PC-3 (cell line): ENCODE data around the gene LGALS3BP. TPM values are rescaled to one million over a fixed set of nuclear protein-coding genes. Genes with fewer than 3 reads are reported as not detected.
A peak's percentile ranks its signal among the peaks of the same experiment; 100 is the strongest.

ENCODE experiments used
- ATAC-seq: fragments of 200-7000 bp; cut with Tn5 transposase; 2 replicates; pipeline ENCODE4 v1.9.1; 2020; ENCODE audit warnings: mild to moderate bottlenecking, moderate library complexity
- BruUV-seq: library from RNA; stranded (reverse); fragments of 400-500 nt; replicated peaks from 2 replicates; lab custom pipeline; 2021; lab: Mats Ljungman, UMichigan
- CTCF ChIA-PET: fragments of 300-600 bp; sonication (Branson Sonifier 250); formaldehyde crosslinking; loops from one replicate; lab custom pipeline; 2022; ENCODE audit warnings: antibody characterized with exemption; lab: Charles Lee
- POLR2A ChIA-PET: fragments of 300-600 bp; sonication (Branson Sonifier 250); formaldehyde crosslinking; loops from one replicate; lab custom pipeline; 2022; ENCODE audit warnings: antibody characterized with exemption; ENCODE audit not compliant: unreplicated experiment; lab: Charles Lee
- DNase-seq: peaks from one replicate; pipeline ENCODE4 v3.0.0-alpha.2; 2015
- H2AFZ ChIP-seq: fragments of 300-600 bp; sonication (generic); 2 replicates; pipeline ENCODE4 v1.6.0; 2016; ENCODE audit warnings: antibody characterized with exemption, low read length
- H3F3A ChIP-seq: fragments of 300-600 bp; sonication (generic); one replicate; pipeline ENCODE4 v1.6.0; 2017; ENCODE audit warnings: antibody characterized with exemption, low read length, control low read depth, mild to moderate bottlenecking; ENCODE audit not compliant: unreplicated experiment
- H3K27ac ChIP-seq: fragments of 300-600 bp; sonication (generic); 2 replicates; pipeline ENCODE4 v1.5.1; 2016; ENCODE audit warnings: mild to moderate bottlenecking, low read length
- H3K27me3 ChIP-seq: fragments of 300-600 bp; sonication (generic); 2 replicates; pipeline ENCODE4 v1.6.1; 2016; ENCODE audit warnings: low read length, mixed read lengths
- H3K36me3 ChIP-seq: fragments of 300-600 bp; sonication (generic); 2 replicates; pipeline ENCODE4 v1.6.1; 2016; ENCODE audit warnings: low read depth, mixed run types, low read length, mixed read lengths
- H3K4me1 ChIP-seq: fragments of 300-600 bp; sonication (generic); 2 replicates; pipeline ENCODE4 v1.5.1; 2016; ENCODE audit warnings: low read length; ENCODE audit not compliant: insufficient read depth
- H3K4me2 ChIP-seq: fragments of 300-600 bp; sonication (generic); 2 replicates; pipeline ENCODE4 v1.6.0; 2016; ENCODE audit warnings: low read length
- H3K4me3 ChIP-seq: fragments of 300-600 bp; sonication (generic); 2 replicates; pipeline ENCODE4 v1.5.1; 2016; ENCODE audit warnings: mild to moderate bottlenecking, low read length, mixed read lengths
- H3K79me2 ChIP-seq: fragments of 300-600 bp; sonication (generic); 2 replicates; pipeline ENCODE4 v1.6.1; 2017; ENCODE audit warnings: low read length, mixed read lengths
- H3K9ac ChIP-seq: fragments of 300-600 bp; sonication (generic); 2 replicates; pipeline ENCODE4 v1.6.0; 2016; ENCODE audit warnings: mild to moderate bottlenecking, low read length
- H3K9me2 ChIP-seq: fragments of 300-600 bp; sonication (generic); replicated peaks from 2 replicates; pipeline ENCODE4 v1.6.1; 2016; ENCODE audit warnings: mixed run types, low read length, mixed read lengths
- H3K9me3 ChIP-seq: fragments of 300-600 bp; sonication (generic); 2 replicates; pipeline ENCODE4 v1.6.1; 2016; ENCODE audit warnings: low read length, mixed read lengths
- H4K20me1 ChIP-seq: fragments of 300-600 bp; sonication (generic); 2 replicates; pipeline ENCODE4 v1.6.1; 2016; ENCODE audit warnings: low read length, mixed read lengths
- CTCF ChIP-seq: fragments of 300-600 bp; sonication (generic); conservative IDR thresholded peaks from 2 replicates; pipeline ENCODE4 v1.5.1; 2017; ENCODE audit warnings: antibody characterized with exemption, low read depth, mild to moderate bottlenecking, low read length
- EZH2 ChIP-seq: fragments of 300-600 bp; sonication (generic); IDR thresholded peaks from one replicate; pipeline ENCODE4 v1.6.1; 2017; ENCODE audit warnings: antibody characterized with exemption, mild to moderate bottlenecking, low read length; ENCODE audit not compliant: unreplicated experiment
- EZH2phosphoT487 ChIP-seq: fragments of 300-600 bp; sonication (generic); IDR thresholded peaks from 2 replicates; pipeline ENCODE4 v1.6.1; 2018; ENCODE audit warnings: mild to moderate bottlenecking, antibody characterized with exemption, low read length, borderline replicate concordance
- intact Hi-C: fragments of 100-400 bp; cut with micrococcal nuclease; formaldehyde crosslinking; loops from 2 replicates; pipeline ENCODE4 v1.9.0; 2023
- total RNA-seq: library from RNA; depleted of rRNA; stranded (reverse); fragments of >200 nt; gene quantifications from 2 replicates; pipeline ENCODE4 v1.2.3, GENCODE V29; 2014

The LGALS3BP gene
- total RNA-seq, 1 experiment from 2014 or later, result 72.4 TPM

GRCh38 chr17:78933959-78934568 lies 45.7 kb downstream of the LGALS3BP start:
- peak overlapping the region; percentile 89 for H3K27ac ChIP-seq
- H3K9me2 ChIP-seq, result no peaks in the 10 kb centered on the region
- TSS peak; percentile 59 for BruUV-seq
- no peaks in the 10 kb centered on the region for H3K27me3 ChIP-seq
- TF ChIP-seq CTCF, result no peak
- no peak for TF ChIP-seq EZH2phosphoT487
- no peak for TF ChIP-seq EZH2
- no peaks in the 10 kb centered on the region for H3K36me3 ChIP-seq
- H3F3A ChIP-seq, result no peaks in the 10 kb centered on the region
- ChIA-PET CTCF (interaction anchor here (0.7 kb wide), 1 partner anchor 68 kb away, joined by 3 read pairs; no protein-coding TSS in a partner anchor), POLR2A (no interaction called here)
- H3K79me2 ChIP-seq, result no peaks in the 10 kb centered on the region
- H3K9ac ChIP-seq, result peak overlapping the region; percentile 69
- peak overlapping the region; percentile 16 for H3K4me3 ChIP-seq
- no peaks in the 10 kb centered on the region for H4K20me1 ChIP-seq
- intact Hi-C loops, result loop anchor here (2.0 to 5.0 kb wide), 2 partner anchors 38 to 93 kb away; partner anchors contain the start of gene USP36
- no peaks in the 10 kb centered on the region for H3K9me3 ChIP-seq
- H2AFZ ChIP-seq, result peak overlapping the region; percentile 25
- peak; percentile 64 for ATAC-seq
- peak overlapping the region; percentile 54 for H3K4me2 ChIP-seq
- peaks cover 42% of the 10 kb centered on the region for H3K4me1 ChIP-seq
- peak; percentile 95 for DNase-seq

GRCh38 chr17:78933025-78933958 lies 46.4 kb downstream of the LGALS3BP start:
- Histone ChIP-seq H3K9me2 (no peaks in the 10 kb centered on the region), H3K79me2 (no peaks in the 10 kb centered on the region), H3F3A (no peaks in the 10 kb centered on the region), H3K36me3 (no peaks in the 10 kb centered on the region), H3K9ac (peak overlapping the region; percentile 69), H3K4me3 (peak overlapping the region; percentile 7; the same call in 1 of the 2 replicates), H3K9me3 (no peaks in the 10 kb centered on the region), H3K27ac (peak overlapping the region; percentile 89), H3K4me2 (peak overlapping the region; percentile 54), H3K4me1 (peaks cover 42% of the 10 kb centered on the region), H3K27me3 (no peaks in the 10 kb centered on the region), H2AFZ (peak overlapping the region; percentile 25), H4K20me1 (no peaks in the 10 kb centered on the region)
- intact Hi-C loops, result loop anchor here (2.0 to 5.0 kb wide), 2 partner anchors 39 to 92 kb away; partner anchors contain the start of gene USP36
- TSS peak; percentile 64 for BruUV-seq
- ChIA-PET CTCF (no interaction called here), POLR2A (no interaction called here)
- peak; percentile 87 for ATAC-seq
- peak; percentile 98 for DNase-seq
- TF ChIP-seq EZH2 (no peak), CTCF (no peak), EZH2phosphoT487 (no peak)
